ENCODE measurements around the gene AAK1. TPM values are rescaled to one million over a fixed set of nuclear protein-coding genes. Genes with fewer than 3 reads are reported as not detected.

Gene AAK1
- polyA plus RNA-seq, 1 donor (not counting 4 experiments of a cell fraction or from before 2014, with no cell fraction given) = 12.3 TPM

GRCh38 chr2:69621440-69621839, 22.1 kb downstream of the AAK1 start:
- Histone ChIP-seq H2AFZ (ENCODE audit: control insufficient read depth, low read length) (no peak overlapping the region), H3K27ac (ENCODE audit: control insufficient read depth, insufficient read depth, low read length) (no peak overlapping the region), H3K4me2 (ENCODE audit: control insufficient read depth, extremely low read depth, insufficient read depth, low read depth, low read length) (no peak overlapping the region), H3K4me1 (ENCODE audit: control insufficient read depth, extremely low read depth, insufficient read depth, low read length) (peaks cover 15% of the 10 kb centered on the region), H4K20me1 (ENCODE audit: control insufficient read depth, extremely low read depth, insufficient read depth, low read length) (peaks cover 12% of the 10 kb centered on the region), H3K9ac (ENCODE audit: control insufficient read depth, extremely low read depth, insufficient read depth, low read length) (no peak overlapping the region), H3K4me3 (ENCODE audit: control insufficient read depth in 2 of 3, extremely low read depth in 1 of 3, insufficient read depth in 2 of 3, low read depth in 1 of 3, low read length in 3 of 3) (no peak overlapping the region), H3K27me3 (ENCODE audit: control insufficient read depth, extremely low read depth, insufficient read depth, low read length) (no peaks in the 10 kb centered on the region), H3K9me1 (ENCODE audit: control insufficient read depth, extremely low read depth, insufficient read depth, low read length) (peaks cover 4% of the 10 kb centered on the region), H3K9me3 (ENCODE audit: control insufficient read depth, low read depth, low read length) (no peaks in the 10 kb centered on the region), H3K36me3 (ENCODE audit: control insufficient read depth in 2 of 2, extremely low read depth in 1 of 2, insufficient read depth in 2 of 2, low read length in 2 of 2) (no peaks in the 10 kb centered on the region), H3K79me2 (ENCODE audit: control insufficient read depth, insufficient read depth, low read length) (peaks cover 59% of the 10 kb centered on the region)
- FAIRE-seq (no peak), DNase-seq (ENCODE audit: low read depth, low spot score) (no peak)
- no peak for TF ChIP-seq CTCF (optimal IDR thresholded peaks at IDR 0.05 in 1 of 3, IDR thresholded peaks at IDR 0.05 in 1 of 3, conservative IDR thresholded peaks at IDR 0.05 in 1 of 3; ENCODE audit: extremely low read depth in 1 of 3, insufficient read depth in 2 of 3, low read length in 3 of 3)
- TF ChIP-seq EZH2 (IDR thresholded peaks at IDR 0.05; ENCODE audit: low read length) = no peak
- dilution Hi-C loops (cut with MboI; ENCODE audit: extremely low pct_ligation_motif_present, low sequenced_read_pairs) = no loop called here

GRCh38 chr2:69620870-69621269, 22.7 kb downstream of the AAK1 start:
- peaks cover 16% of the 10 kb centered on the region for H3K4me1 ChIP-seq (ENCODE audit: control insufficient read depth, extremely low read depth, insufficient read depth, low read length)
- H4K20me1 ChIP-seq (ENCODE audit: control insufficient read depth, extremely low read depth, insufficient read depth, low read length) = peaks cover 12% of the 10 kb centered on the region
- no peaks in the 10 kb centered on the region for H3K27me3 ChIP-seq (ENCODE audit: control insufficient read depth, extremely low read depth, insufficient read depth, low read length)
- H3K9ac ChIP-seq (ENCODE audit: control insufficient read depth, extremely low read depth, insufficient read depth, low read length) = no peak overlapping the region
- no peaks in the 10 kb centered on the region for H3K9me3 ChIP-seq (ENCODE audit: control insufficient read depth, low read depth, low read length)
- no peak overlapping the region for H3K27ac ChIP-seq (ENCODE audit: control insufficient read depth, insufficient read depth, low read length)
- dilution Hi-C loops (cut with MboI; ENCODE audit: extremely low pct_ligation_motif_present, low sequenced_read_pairs) = no loop called here
- no peak for FAIRE-seq
- H3K4me3 ChIP-seq (ENCODE audit: control insufficient read depth in 2 of 3, extremely low read depth in 1 of 3, insufficient read depth in 2 of 3, low read depth in 1 of 3, low read length in 3 of 3) = no peak overlapping the region
- H2AFZ ChIP-seq (ENCODE audit: control insufficient read depth, low read length) = no peak overlapping the region
- TF ChIP-seq CTCF (optimal IDR thresholded peaks at IDR 0.05 in 1 of 3, IDR thresholded peaks at IDR 0.05 in 1 of 3, conservative IDR thresholded peaks at IDR 0.05 in 1 of 3; ENCODE audit: extremely low read depth in 1 of 3, insufficient read depth in 2 of 3, low read length in 3 of 3) (no peak), EZH2 (IDR thresholded peaks at IDR 0.05; ENCODE audit: low read length) (no peak)
- no peaks in the 10 kb centered on the region for H3K36me3 ChIP-seq (ENCODE audit: control insufficient read depth in 2 of 2, extremely low read depth in 1 of 2, insufficient read depth in 2 of 2, low read length in 2 of 2)
- peaks cover 58% of the 10 kb centered on the region for H3K79me2 ChIP-seq (ENCODE audit: control insufficient read depth, insufficient read depth, low read length)
- H3K9me1 ChIP-seq (ENCODE audit: control insufficient read depth, extremely low read depth, insufficient read depth, low read length) = peaks cover 4% of the 10 kb centered on the region
- no peak overlapping the region for H3K4me2 ChIP-seq (ENCODE audit: control insufficient read depth, extremely low read depth, insufficient read depth, low read depth, low read length)
- no peak for DNase-seq (ENCODE audit: low read depth, low spot score)

All from keratinocyte (primary cell).